ENCODE data around the gene MASP2. TPM values are rescaled to one million over a fixed set of nuclear protein-coding genes. Genes with fewer than 3 reads are reported as not detected.

MASP2 gene
- total and polyA plus RNA-seq, 2 donors (not counting 1 experiment from before 2014, with no cell fraction given) = 0.06 TPM; not detected in 1

DNA sequence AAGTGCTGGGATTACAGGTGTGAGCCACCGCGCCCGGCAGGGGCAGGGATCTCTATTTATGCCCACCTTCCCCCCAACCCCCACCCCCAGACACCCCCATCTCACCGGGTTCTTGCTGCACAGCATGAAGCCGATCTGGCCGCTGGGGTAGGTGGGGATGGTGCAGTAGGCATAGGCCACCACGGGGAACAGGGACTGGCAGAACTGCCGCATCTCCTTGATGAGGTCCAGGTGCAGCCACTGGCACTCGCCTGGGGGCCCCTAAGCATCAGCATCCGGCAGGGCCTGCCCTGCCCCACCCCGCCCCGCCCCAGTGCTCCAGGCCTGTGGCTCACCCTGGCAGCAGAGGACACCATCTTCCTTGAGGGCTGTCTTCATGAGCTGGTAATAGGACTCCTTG, 8.6 kb upstream of the MASP2 start:
- ChIA-PET POLR2A (interaction anchor here (0.6 kb wide), 1 partner anchor 797 kb away, joined by 4 read pairs; no protein-coding TSS in a partner anchor), CTCF (interaction anchor here (0.7 kb wide), 1 partner anchor 9 kb away, joined by 3 read pairs; the partner anchor contains the start of gene MASP2)
- Histone ChIP-seq H3K36me3 (replicated peaks in 1 of 2; ENCODE audit: control extremely low read depth in 1 of 2, control insufficient read depth in 1 of 2, extremely low read depth in 1 of 2, insufficient read depth in 2 of 2, low read length in 1 of 2) (peaks cover 0 to 6% of the 10 kb centered on the region in 2 experiments), H3K4me1 (ENCODE audit: control insufficient read depth in 2 of 2, insufficient read depth in 2 of 2, low read length in 2 of 2) (peaks cover 11 to 21% of the 10 kb centered on the region in 2 donors), H3K4me2 (replicated peaks; ENCODE audit: low read depth, low read length, poor library complexity, severe bottlenecking) (no peak overlapping the region), H2AFZ (ENCODE audit: insufficient read depth, low read depth, low read length, poor library complexity, severe bottlenecking) (no peak overlapping the region), H4K20me1 (ENCODE audit: control insufficient read depth, insufficient read depth, low read length, poor library complexity, severe bottlenecking) (peaks cover 10% of the 10 kb centered on the region), H3K27ac (ENCODE audit: low read length in 2 of 2) (no peak overlapping the region), H3K79me2 (ENCODE audit: control insufficient read depth, insufficient read depth, low read length) (peaks cover 19% of the 10 kb centered on the region), H3K4me3 (ENCODE audit: control extremely low read depth in 1 of 5, extremely low read depth in 1 of 5, insufficient read depth in 1 of 5, low read depth in 2 of 5, low read length in 4 of 5) (no peak overlapping the region), H3K9ac (ENCODE audit: low read length) (no peak overlapping the region), H3K9me3 (ENCODE audit: control extremely low read depth in 1 of 3, control insufficient read depth in 2 of 3, insufficient read depth in 1 of 3, low read length in 2 of 3) (no peaks in the 10 kb centered on the region), H3K27me3 (replicated peaks in 1 of 4; ENCODE audit: control extremely low read depth in 1 of 4, control insufficient read depth in 3 of 4, insufficient read depth in 4 of 4, low read length in 3 of 4) (no peaks in the 10 kb centered on the region)
- intact Hi-C loops (cut with micrococcal nuclease) = no loop called here
- TF ChIP-seq, protein P1, sequence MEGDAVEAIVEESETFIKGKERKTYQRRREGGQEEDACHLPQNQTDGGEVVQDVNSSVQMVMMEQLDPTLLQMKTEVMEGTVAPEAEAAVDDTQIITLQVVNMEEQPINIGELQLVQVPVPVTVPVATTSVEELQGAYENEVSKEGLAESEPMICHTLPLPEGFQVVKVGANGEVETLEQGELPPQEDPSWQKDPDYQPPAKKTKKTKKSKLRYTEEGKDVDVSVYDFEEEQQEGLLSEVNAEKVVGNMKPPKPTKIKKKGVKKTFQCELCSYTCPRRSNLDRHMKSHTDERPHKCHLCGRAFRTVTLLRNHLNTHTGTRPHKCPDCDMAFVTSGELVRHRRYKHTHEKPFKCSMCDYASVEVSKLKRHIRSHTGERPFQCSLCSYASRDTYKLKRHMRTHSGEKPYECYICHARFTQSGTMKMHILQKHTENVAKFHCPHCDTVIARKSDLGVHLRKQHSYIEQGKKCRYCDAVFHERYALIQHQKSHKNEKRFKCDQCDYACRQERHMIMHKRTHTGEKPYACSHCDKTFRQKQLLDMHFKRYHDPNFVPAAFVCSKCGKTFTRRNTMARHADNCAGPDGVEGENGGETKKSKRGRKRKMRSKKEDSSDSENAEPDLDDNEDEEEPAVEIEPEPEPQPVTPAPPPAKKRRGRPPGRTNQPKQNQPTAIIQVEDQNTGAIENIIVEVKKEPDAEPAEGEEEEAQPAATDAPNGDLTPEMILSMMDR (IDR thresholded peaks at IDR 0.05) = no peak
- no peak for TF ChIP-seq EZH2 (IDR thresholded peaks at IDR 0.05; ENCODE audit: borderline replicate concordance, insufficient read depth, low read depth, low read length, poor library complexity, severe bottlenecking)
- no peak overlapping the region for H3K4me3 Mint-ChIP-seq
- ATAC-seq (ENCODE audit: low read depth) (no peak), DNase-seq (no peak)
- 100% methylated on average over 7 of the region's 12 CpGs for WGBS (ENCODE audit: insufficient coverage)
- peaks cover 25% of the 10 kb centered on the region for H3K4me1 Mint-ChIP-seq
- H3K9me3 Mint-ChIP-seq (ENCODE audit: insufficient read depth) = no peaks in the 10 kb centered on the region
- H3K27me3 Mint-ChIP-seq = no peaks in the 10 kb centered on the region
- H3K27ac Mint-ChIP-seq = no peak overlapping the region

DNA sequence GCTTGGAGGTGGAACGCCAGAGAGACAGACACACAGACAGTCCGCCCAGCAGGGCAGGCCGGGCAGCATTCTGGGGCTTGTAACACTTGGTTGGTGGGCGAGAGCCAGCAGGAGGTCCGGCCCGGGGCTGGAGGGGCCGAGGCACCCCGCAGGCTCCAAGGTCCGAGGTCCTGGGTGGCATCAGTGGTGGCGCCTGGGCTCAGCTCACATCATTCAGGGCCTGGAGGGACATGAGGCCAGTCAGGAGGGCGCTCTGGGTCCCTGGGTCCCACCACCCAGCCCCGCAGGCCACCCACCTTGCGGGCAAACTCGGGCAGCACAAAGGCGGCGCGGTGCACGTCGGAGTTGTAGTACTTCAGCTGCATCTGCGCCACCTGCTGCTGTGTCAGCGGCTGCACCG, 7.6 kb upstream of the MASP2 start:
- DNase-seq (no peak), ATAC-seq (ENCODE audit: low read depth) (no peak)
- ChIA-PET POLR2A (no interaction called here), CTCF (no interaction called here)
- WGBS (ENCODE audit: insufficient coverage) = 96% methylated on average over 22 of the region's 22 CpGs
- TF ChIP-seq, protein P1 (IDR thresholded peaks at IDR 0.05) = no peak
- no peak for TF ChIP-seq EZH2 (IDR thresholded peaks at IDR 0.05; ENCODE audit: borderline replicate concordance, insufficient read depth, low read depth, low read length, poor library complexity, severe bottlenecking)
- Histone ChIP-seq H3K9me3 (ENCODE audit: control extremely low read depth in 1 of 3, control insufficient read depth in 2 of 3, insufficient read depth in 1 of 3, low read length in 2 of 3) (no peaks in the 10 kb centered on the region), H3K36me3 (replicated peaks in 1 of 2; ENCODE audit: control extremely low read depth in 1 of 2, control insufficient read depth in 1 of 2, extremely low read depth in 1 of 2, insufficient read depth in 2 of 2, low read length in 1 of 2) (peaks cover 0 to 6% of the 10 kb centered on the region in 2 experiments), H3K27me3 (replicated peaks in 1 of 4; ENCODE audit: control extremely low read depth in 1 of 4, control insufficient read depth in 3 of 4, insufficient read depth in 4 of 4, low read length in 3 of 4) (no peaks in the 10 kb centered on the region), H3K4me2 (replicated peaks; ENCODE audit: low read depth, low read length, poor library complexity, severe bottlenecking) (no peak overlapping the region), H2AFZ (ENCODE audit: insufficient read depth, low read depth, low read length, poor library complexity, severe bottlenecking) (no peak overlapping the region), H3K9ac (ENCODE audit: low read length) (no peak overlapping the region), H3K4me3 (ENCODE audit: control extremely low read depth in 1 of 5, extremely low read depth in 1 of 5, insufficient read depth in 1 of 5, low read depth in 2 of 5, low read length in 4 of 5) (no peak overlapping the region), H3K27ac (ENCODE audit: low read length in 2 of 2) (no peak overlapping the region), H4K20me1 (ENCODE audit: control insufficient read depth, insufficient read depth, low read length, poor library complexity, severe bottlenecking) (peaks cover 10% of the 10 kb centered on the region), H3K4me1 (ENCODE audit: control insufficient read depth in 2 of 2, insufficient read depth in 2 of 2, low read length in 2 of 2) (peaks cover 9 to 18% of the 10 kb centered on the region in 2 donors), H3K79me2 (ENCODE audit: control insufficient read depth, insufficient read depth, low read length) (peaks cover 14% of the 10 kb centered on the region)
- Mint-ChIP-seq H3K4me3 (no peak overlapping the region), H3K27ac (no peak overlapping the region), H3K4me1 (peaks cover 20% of the 10 kb centered on the region), H3K27me3 (no peaks in the 10 kb centered on the region), H3K9me3 (ENCODE audit: insufficient read depth) (no peaks in the 10 kb centered on the region)
- intact Hi-C loops (cut with micrococcal nuclease) = no loop called here
